ENCODE data around the gene SYNDIG1L.

DNA sequence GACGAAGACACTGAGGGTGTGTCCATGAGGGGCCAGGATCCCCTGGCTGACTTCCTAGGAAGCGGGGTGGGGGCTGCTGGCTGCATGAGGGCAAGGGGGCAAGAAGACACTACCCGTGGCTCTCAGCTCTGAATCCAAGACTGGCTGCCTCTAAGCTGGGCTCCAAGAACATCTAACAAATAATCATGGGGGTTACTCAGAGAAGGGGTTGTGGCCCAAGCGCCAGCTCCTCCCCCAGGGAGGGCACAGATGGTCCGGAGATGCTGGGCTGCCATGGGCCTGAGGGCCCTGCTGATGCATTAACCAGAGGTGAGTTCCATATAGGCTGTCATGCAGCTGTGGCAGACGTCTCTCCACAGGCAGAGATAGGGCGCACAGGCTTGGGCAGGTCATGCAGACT is 14.3 kb downstream of the SYNDIG1L start:
- TF ChIP-seq ESRRA (CRISPR knock-in tag; IDR thresholded peaks at IDR 0.05; ENCODE audit: borderline replicate concordance) (no peak), ELF4 (CRISPR knock-in tag; IDR thresholded peaks at IDR 0.05; ENCODE audit: low read depth) (no peak), JUN (CRISPR knock-in tag; IDR thresholded peaks at IDR 0.05) (no peak), NFE2L1 (CRISPR knock-in tag; IDR thresholded peaks at IDR 0.05) (no peak), NFYB (CRISPR knock-in tag; conservative IDR thresholded peaks at IDR 0.05; ENCODE audit: low read depth) (no peak), SMAD3 (CRISPR knock-in tag; IDR thresholded peaks at IDR 0.05; ENCODE audit: borderline replicate concordance) (no peak), TP53 (CRISPR knock-in tag; IDR thresholded peaks at IDR 0.05) (no peak)
- TF ChIP-seq, protein P1, sequence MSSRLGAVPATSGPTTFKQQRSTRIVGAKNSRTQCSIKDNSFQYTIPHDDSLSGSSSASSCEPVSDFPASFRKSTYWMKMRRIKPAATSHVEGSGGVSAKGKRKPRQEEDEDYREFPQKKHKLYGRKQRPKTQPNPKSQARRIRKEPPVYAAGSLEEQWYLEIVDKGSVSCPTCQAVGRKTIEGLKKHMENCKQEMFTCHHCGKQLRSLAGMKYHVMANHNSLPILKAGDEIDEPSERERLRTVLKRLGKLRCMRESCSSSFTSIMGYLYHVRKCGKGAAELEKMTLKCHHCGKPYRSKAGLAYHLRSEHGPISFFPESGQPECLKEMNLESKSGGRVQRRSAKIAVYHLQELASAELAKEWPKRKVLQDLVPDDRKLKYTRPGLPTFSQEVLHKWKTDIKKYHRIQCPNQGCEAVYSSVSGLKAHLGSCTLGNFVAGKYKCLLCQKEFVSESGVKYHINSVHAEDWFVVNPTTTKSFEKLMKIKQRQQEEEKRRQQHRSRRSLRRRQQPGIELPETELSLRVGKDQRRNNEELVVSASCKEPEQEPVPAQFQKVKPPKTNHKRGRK (CRISPR knock-in tag; IDR thresholded peaks at IDR 0.05; ENCODE audit: borderline replicate concordance) = no peak
- TF ChIP-seq, protein P2, sequence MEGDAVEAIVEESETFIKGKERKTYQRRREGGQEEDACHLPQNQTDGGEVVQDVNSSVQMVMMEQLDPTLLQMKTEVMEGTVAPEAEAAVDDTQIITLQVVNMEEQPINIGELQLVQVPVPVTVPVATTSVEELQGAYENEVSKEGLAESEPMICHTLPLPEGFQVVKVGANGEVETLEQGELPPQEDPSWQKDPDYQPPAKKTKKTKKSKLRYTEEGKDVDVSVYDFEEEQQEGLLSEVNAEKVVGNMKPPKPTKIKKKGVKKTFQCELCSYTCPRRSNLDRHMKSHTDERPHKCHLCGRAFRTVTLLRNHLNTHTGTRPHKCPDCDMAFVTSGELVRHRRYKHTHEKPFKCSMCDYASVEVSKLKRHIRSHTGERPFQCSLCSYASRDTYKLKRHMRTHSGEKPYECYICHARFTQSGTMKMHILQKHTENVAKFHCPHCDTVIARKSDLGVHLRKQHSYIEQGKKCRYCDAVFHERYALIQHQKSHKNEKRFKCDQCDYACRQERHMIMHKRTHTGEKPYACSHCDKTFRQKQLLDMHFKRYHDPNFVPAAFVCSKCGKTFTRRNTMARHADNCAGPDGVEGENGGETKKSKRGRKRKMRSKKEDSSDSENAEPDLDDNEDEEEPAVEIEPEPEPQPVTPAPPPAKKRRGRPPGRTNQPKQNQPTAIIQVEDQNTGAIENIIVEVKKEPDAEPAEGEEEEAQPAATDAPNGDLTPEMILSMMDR (IDR thresholded peaks at IDR 0.05) = no peak
- TF ChIP-seq, protein P3, sequence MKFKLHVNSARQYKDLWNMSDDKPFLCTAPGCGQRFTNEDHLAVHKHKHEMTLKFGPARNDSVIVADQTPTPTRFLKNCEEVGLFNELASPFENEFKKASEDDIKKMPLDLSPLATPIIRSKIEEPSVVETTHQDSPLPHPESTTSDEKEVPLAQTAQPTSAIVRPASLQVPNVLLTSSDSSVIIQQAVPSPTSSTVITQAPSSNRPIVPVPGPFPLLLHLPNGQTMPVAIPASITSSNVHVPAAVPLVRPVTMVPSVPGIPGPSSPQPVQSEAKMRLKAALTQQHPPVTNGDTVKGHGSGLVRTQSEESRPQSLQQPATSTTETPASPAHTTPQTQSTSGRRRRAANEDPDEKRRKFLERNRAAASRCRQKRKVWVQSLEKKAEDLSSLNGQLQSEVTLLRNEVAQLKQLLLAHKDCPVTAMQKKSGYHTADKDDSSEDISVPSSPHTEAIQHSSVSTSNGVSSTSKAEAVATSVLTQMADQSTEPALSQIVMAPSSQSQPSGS (CRISPR knock-in tag; IDR thresholded peaks at IDR 0.05; ENCODE audit: borderline replicate concordance, low read depth) = no peak
- TF ChIP-seq, protein P4, sequence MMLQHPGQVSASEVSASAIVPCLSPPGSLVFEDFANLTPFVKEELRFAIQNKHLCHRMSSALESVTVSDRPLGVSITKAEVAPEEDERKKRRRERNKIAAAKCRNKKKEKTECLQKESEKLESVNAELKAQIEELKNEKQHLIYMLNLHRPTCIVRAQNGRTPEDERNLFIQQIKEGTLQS (CRISPR knock-in tag; conservative IDR thresholded peaks at IDR 0.05) = no peak
- TF ChIP-seq, protein P5, sequence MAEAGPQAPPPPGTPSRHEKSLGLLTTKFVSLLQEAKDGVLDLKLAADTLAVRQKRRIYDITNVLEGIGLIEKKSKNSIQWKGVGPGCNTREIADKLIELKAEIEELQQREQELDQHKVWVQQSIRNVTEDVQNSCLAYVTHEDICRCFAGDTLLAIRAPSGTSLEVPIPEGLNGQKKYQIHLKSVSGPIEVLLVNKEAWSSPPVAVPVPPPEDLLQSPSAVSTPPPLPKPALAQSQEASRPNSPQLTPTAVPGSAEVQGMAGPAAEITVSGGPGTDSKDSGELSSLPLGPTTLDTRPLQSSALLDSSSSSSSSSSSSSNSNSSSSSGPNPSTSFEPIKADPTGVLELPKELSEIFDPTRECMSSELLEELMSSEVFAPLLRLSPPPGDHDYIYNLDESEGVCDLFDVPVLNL (CRISPR knock-in tag; IDR thresholded peaks at IDR 0.05; ENCODE audit: borderline replicate concordance, low read depth) = no peak
